Neutrophil (primary cell): ENCODE measurements around the gene TXNDC8.

Experiments used
- H3K27ac ChIP-seq: fragments of 200-600 bp; sonication (generic); 2 replicates; pipeline ENCODE4 v1.5.1; 2016; ENCODE audit warnings: mild to moderate bottlenecking, moderate library complexity
- H3K27me3 ChIP-seq: fragments of 200-600 bp; sonication (generic); 2 replicates; pipeline ENCODE4 v1.6.0; 2016; ENCODE audit warnings: mild to moderate bottlenecking
- H3K36me3 ChIP-seq: fragments of 200-600 bp; sonication (generic); 2 replicates; pipeline ENCODE4 v1.5.1; 2017
- H3K4me1 ChIP-seq, 2 experiments: fragments of 200-600 bp in 1 of 2; sonication (generic) in 1 of 2; 1 replicate in 1 of 2; 2 replicates in 1 of 2; pipeline versions ENCODE4 v1.5.1 to v1.6.1; 2013 to 2016; ENCODE audit warnings: low read depth in 1 of 2, low read length in 1 of 2, mild to moderate bottlenecking in 1 of 2, moderate library complexity in 1 of 2; ENCODE audit not compliant: control insufficient read depth in 1 of 2, insufficient read depth in 1 of 2
- H3K4me3 ChIP-seq, 2 experiments: fragments of 200-600 bp in 1 of 2; sonication (generic) in 1 of 2; 1 replicate in 1 of 2; 2 replicates in 1 of 2; pipeline ENCODE4 v1.5.1; 2013 to 2016; ENCODE audit warnings: low read depth in 1 of 2, low read length in 1 of 2, mild to moderate bottlenecking in 1 of 2, moderate library complexity in 1 of 2
- H3K9me3 ChIP-seq: fragments of 200-600 bp; sonication (generic); 2 replicates; pipeline ENCODE4 v1.5.1; 2016
- TF ChIP-seq, protein P1 (sequence below): fragments of 200-600 bp; sonication (generic); IDR thresholded peaks from 2 replicates; pipeline ENCODE4 v1.5.1; 2016; ENCODE audit warnings: antibody characterized with exemption

The TXNDC8 gene

GRCh38 chr9:110328763-110329162 lies 8.9 kb downstream of the TXNDC8 start:
- Histone ChIP-seq H3K27ac (no peak overlapping the region), H3K36me3 (no peaks in the 10 kb centered on the region), H3K27me3 (no peaks in the 10 kb centered on the region), H3K9me3 (no peaks in the 10 kb centered on the region), H3K4me1 (peaks cover 16 to 24% of the 10 kb centered on the region in 2 experiments), H3K4me3 (no peak overlapping the region)
- TF ChIP-seq, protein P1, sequence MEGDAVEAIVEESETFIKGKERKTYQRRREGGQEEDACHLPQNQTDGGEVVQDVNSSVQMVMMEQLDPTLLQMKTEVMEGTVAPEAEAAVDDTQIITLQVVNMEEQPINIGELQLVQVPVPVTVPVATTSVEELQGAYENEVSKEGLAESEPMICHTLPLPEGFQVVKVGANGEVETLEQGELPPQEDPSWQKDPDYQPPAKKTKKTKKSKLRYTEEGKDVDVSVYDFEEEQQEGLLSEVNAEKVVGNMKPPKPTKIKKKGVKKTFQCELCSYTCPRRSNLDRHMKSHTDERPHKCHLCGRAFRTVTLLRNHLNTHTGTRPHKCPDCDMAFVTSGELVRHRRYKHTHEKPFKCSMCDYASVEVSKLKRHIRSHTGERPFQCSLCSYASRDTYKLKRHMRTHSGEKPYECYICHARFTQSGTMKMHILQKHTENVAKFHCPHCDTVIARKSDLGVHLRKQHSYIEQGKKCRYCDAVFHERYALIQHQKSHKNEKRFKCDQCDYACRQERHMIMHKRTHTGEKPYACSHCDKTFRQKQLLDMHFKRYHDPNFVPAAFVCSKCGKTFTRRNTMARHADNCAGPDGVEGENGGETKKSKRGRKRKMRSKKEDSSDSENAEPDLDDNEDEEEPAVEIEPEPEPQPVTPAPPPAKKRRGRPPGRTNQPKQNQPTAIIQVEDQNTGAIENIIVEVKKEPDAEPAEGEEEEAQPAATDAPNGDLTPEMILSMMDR = no peak

DNA sequence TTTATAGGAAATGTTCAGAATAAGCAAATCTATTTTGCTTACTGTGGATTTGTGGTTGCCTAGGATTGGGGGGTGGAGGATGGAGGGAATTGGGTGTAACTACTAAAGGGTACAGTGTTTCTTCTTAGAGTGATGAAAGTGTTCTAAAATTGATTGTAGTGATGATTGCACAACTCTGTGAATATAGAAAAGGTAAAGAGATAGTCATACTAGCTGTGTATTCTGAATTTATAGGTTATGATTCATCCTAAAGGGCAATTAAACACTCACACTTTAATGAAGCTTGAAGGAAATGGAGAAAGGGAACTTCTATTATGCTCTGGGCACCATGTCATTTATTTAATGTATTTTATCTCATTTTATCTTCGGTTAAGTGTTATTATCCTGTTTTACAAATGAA lies 9.9 kb downstream of the TXNDC8 start:
- no peaks in the 10 kb centered on the region for H3K9me3 ChIP-seq
- H3K4me1 ChIP-seq = peaks cover 16 to 24% of the 10 kb centered on the region in 2 experiments
- H3K27me3 ChIP-seq = no peaks in the 10 kb centered on the region
- TF ChIP-seq, protein P1 = no peak
- H3K27ac ChIP-seq = no peak overlapping the region
- H3K4me3 ChIP-seq = no peak overlapping the region
- no peaks in the 10 kb centered on the region for H3K36me3 ChIP-seq

DNA sequence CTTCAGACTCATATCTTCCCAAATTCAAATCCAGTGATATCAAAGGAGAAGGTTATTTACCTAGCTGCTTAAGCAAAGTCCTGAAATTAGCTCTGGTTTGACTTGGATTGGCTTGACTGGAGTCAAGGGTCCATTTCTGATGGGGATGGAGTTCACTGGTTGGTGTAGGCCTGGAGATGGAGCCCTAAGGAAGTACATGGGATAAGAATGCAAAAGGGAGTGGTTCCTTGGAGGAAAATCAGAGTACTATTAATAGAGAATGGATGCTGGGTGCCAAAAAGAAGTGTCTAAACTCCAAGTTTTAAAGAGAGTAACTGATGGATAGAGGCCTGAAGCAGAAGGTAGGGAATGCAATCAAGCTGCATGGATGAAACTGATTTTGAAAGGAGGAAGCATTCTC lies 13.8 kb downstream of the TXNDC8 start:
- Histone ChIP-seq H3K4me1 (peaks cover 17 to 22% of the 10 kb centered on the region in 2 experiments), H3K36me3 (no peaks in the 10 kb centered on the region), H3K4me3 (no peak overlapping the region), H3K27ac (no peak overlapping the region), H3K9me3 (no peaks in the 10 kb centered on the region), H3K27me3 (no peaks in the 10 kb centered on the region)
- TF ChIP-seq, protein P1 = no peak

- H3K27ac ChIP-seq = no peak overlapping the region
- no peaks in the 10 kb centered on the region for H3K9me3 ChIP-seq
- H3K4me1 ChIP-seq = peaks cover 47 to 52% of the 10 kb centered on the region in 2 experiments
- no peak overlapping the region for H3K4me3 ChIP-seq
- no peaks in the 10 kb centered on the region for H3K27me3 ChIP-seq
- TF ChIP-seq, protein P1 = no peak
- no peaks in the 10 kb centered on the region for H3K36me3 ChIP-seq
Measured at GRCh38 chr9:110320651-110321445, 16.8 kb downstream of the TXNDC8 start.

DNA sequence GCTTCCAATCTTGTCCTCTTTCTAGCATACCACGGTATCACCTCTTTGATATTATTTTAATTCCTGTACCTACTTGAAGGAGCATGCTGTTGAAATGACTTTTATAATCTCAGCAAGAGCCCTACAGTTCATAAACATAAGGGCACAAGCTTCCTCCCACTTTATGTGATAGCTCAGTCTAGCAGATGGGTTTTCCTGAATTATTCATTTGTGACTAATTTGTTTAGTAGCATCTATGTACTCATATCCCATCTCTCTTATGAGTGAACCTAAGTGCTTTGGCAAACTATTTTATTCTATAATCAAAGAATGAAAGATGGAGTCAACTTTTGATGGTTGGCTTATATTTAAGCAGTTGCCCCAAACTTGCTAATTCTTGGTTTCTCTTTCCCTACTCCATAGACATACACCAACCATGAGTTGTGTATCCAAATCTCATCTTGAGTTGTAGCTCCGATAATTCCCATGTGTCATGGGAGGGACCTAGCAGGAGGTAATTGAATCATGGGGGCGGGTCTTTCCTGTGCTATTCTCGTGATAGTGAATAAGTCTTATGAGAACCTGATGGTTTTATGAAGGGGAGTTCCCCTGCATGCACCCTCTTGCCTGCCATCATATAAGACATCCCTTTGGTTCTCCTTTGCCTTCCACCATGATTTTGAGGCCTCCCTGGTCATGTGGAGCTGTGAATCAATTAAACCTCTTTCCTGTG lies 17.7 kb downstream of the TXNDC8 start:
- Histone ChIP-seq H3K4me1 (peaks cover 54 to 61% of the 10 kb centered on the region in 2 experiments), H3K27me3 (no peaks in the 10 kb centered on the region)
- TF ChIP-seq, protein P1 = no peak

More for the DNA sequence above, 17.7 kb downstream of the TXNDC8 start:
- Histone ChIP-seq H3K9me3 (no peaks in the 10 kb centered on the region), H3K4me3 (no peak overlapping the region), H3K36me3 (no peaks in the 10 kb centered on the region), H3K27ac (no peak overlapping the region)
